HL-60 (cell line): ENCODE results near the gene NPC2.
A peak's percentile ranks its signal among the peaks of the same experiment; 100 is the strongest.

ENCODE experiments used
- DNase-seq, 2 experiments: peaks; one replicate each; pipeline ENCODE4 v3.0.0-alpha.2; 2010 to 2020; ENCODE audit warnings: low read depth in 1 of 2, low spot score in 1 of 2
- H3K27ac ChIP-seq: fragments of 250-450 bp; sonication (Bioruptor Pico); replicated peaks from 2 replicates; pipeline ENCODE4 v1.5.1; 2020; ENCODE audit warnings: mild to moderate bottlenecking, moderate library complexity
- H3K27me3 ChIP-seq: fragments of 250-450 bp; sonication (Bioruptor Pico); 2 replicates; pipeline ENCODE4 v1.5.1; 2021; ENCODE audit warnings: mild to moderate bottlenecking, moderate library complexity; ENCODE audit not compliant: insufficient read depth, poor library complexity, severe bottlenecking
- H3K4me3 ChIP-seq: replicated peaks from 2 replicates; pipeline ENCODE4 v1.5.1; 2011; ENCODE audit warnings: mild to moderate bottlenecking, control low read depth, low read length; ENCODE audit not compliant: insufficient read depth
- GABPA ChIP-seq: IDR thresholded peaks from 2 replicates; pipeline ENCODE4 v1.6.1; 2012; ENCODE audit warnings: low read depth
- POLR2AphosphoS5 ChIP-seq: IDR thresholded peaks from 2 replicates; pipeline ENCODE4 v1.6.1; 2012; ENCODE audit warnings: low read depth
- SPI1 ChIP-seq: IDR thresholded peaks from 2 replicates; pipeline ENCODE4 v1.6.1; 2012; ENCODE audit warnings: low read depth, mild to moderate bottlenecking, borderline replicate concordance
- long read RNA-seq: library from polyadenylated mRNA; unstranded; transcript quantifications from one replicate; pipeline ENCODE4 v2.0.0, GENCODE V29; 2020
- TF ChIP-seq, protein P1 (sequence below): IDR thresholded peaks from one replicate; pipeline ENCODE4 v1.5.1; 2011; ENCODE audit warnings: low read length, control low read depth, inconsistent platforms; ENCODE audit not compliant: insufficient read depth
- TF ChIP-seq, protein P2 (sequence below): IDR thresholded peaks from 2 replicates; pipeline ENCODE4 v1.6.1; 2012; ENCODE audit warnings: low read depth; ENCODE audit not compliant: insufficient replicate concordance

The NPC2 gene
- long read RNA-seq, transcript NPC2-207 (5 exons, 1,035 nt): major isoform, 76 of 82 reads
- long read RNA-seq, partial matches to known transcripts: 1 of 82 reads
- long read RNA-seq, other reads (novel, unspliced or antisense): 5 of 82 reads

GRCh38 chr14:74492776-74493342 is at the start of gene NPC2:
TSS of gene NPC2 (minus strand) at chr14:74493305. CDS start at chr14:74493274, 31 bp downstream.
- no peaks in the 10 kb centered on the region for H3K27me3 ChIP-seq
- TF ChIP-seq, protein P1, sequence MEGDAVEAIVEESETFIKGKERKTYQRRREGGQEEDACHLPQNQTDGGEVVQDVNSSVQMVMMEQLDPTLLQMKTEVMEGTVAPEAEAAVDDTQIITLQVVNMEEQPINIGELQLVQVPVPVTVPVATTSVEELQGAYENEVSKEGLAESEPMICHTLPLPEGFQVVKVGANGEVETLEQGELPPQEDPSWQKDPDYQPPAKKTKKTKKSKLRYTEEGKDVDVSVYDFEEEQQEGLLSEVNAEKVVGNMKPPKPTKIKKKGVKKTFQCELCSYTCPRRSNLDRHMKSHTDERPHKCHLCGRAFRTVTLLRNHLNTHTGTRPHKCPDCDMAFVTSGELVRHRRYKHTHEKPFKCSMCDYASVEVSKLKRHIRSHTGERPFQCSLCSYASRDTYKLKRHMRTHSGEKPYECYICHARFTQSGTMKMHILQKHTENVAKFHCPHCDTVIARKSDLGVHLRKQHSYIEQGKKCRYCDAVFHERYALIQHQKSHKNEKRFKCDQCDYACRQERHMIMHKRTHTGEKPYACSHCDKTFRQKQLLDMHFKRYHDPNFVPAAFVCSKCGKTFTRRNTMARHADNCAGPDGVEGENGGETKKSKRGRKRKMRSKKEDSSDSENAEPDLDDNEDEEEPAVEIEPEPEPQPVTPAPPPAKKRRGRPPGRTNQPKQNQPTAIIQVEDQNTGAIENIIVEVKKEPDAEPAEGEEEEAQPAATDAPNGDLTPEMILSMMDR: no peak
- TF ChIP-seq SPI1: no peak
- TF ChIP-seq, protein P2, sequence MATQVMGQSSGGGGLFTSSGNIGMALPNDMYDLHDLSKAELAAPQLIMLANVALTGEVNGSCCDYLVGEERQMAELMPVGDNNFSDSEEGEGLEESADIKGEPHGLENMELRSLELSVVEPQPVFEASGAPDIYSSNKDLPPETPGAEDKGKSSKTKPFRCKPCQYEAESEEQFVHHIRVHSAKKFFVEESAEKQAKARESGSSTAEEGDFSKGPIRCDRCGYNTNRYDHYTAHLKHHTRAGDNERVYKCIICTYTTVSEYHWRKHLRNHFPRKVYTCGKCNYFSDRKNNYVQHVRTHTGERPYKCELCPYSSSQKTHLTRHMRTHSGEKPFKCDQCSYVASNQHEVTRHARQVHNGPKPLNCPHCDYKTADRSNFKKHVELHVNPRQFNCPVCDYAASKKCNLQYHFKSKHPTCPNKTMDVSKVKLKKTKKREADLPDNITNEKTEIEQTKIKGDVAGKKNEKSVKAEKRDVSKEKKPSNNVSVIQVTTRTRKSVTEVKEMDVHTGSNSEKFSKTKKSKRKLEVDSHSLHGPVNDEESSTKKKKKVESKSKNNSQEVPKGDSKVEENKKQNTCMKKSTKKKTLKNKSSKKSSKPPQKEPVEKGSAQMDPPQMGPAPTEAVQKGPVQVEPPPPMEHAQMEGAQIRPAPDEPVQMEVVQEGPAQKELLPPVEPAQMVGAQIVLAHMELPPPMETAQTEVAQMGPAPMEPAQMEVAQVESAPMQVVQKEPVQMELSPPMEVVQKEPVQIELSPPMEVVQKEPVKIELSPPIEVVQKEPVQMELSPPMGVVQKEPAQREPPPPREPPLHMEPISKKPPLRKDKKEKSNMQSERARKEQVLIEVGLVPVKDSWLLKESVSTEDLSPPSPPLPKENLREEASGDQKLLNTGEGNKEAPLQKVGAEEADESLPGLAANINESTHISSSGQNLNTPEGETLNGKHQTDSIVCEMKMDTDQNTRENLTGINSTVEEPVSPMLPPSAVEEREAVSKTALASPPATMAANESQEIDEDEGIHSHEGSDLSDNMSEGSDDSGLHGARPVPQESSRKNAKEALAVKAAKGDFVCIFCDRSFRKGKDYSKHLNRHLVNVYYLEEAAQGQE: no peak
- TF ChIP-seq POLR2AphosphoS5: no peak
- TF ChIP-seq GABPA: no peak
- peak within 1 kb of the TSS; percentile 85 for H3K27ac ChIP-seq
- DNase-seq: no peak
- H3K4me3 ChIP-seq: peak within 1 kb of the TSS; percentile 80

DNA sequence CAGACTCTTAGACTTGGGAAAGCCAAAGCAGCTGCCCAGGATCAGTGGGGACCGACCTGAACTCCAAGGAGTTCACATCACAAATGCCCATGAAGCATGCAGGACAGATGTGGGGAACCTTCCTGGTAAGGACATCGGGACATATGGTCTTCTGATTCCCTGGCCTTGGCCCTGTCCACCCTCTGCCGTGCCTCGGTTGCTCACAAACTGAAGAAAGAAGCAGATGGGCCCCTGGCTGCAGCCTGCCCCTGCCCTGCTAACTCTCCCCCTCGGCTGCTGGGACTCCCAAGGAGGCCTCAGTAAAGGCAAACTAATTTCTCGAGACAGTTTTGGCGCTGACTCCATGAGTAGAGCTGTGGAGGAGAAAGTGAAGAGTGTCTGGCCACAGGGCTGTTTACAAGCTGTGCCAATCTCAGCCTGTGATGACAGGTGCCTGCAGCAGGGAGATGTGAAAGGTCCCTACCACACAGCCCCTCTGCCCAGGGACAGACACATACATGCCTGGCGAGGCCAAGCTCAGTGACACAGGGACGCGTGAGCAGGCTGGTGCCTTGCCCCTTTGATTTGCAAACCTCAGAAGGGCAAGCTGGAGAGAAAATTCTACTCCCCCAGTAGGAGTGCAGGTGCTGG is 49.1 kb upstream of the NPC2 start:
- TF ChIP-seq, protein P2: no peak
- no peak for TF ChIP-seq SPI1
- no peak for TF ChIP-seq POLR2AphosphoS5
- no peak for DNase-seq
- Histone ChIP-seq H3K27me3 (no peaks in the 10 kb centered on the region), H3K4me3 (no peak overlapping the region), H3K27ac (no peak overlapping the region)

DNA sequence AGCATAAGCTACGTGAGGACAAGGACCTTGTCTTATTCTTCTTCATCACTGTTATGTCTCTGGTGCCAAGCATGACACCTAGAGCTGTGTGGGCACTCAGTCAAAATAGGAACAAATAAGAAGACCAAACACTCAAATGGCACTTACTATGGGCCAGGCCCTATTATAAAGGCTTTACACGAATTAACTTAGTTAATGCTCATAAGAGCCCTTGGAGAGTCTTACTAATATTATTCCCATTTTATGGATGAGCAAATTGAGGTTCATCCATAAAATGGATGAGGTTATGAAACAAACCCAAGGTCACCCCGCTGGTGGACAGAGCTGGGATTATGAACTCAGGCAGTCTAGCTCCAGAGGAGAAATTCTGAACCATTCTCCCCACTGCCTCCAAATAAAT is 48.1 kb upstream of the NPC2 start:
- Histone ChIP-seq H3K4me3 (no peak overlapping the region), H3K27me3 (no peaks in the 10 kb centered on the region), H3K27ac (no peak overlapping the region)
- TF ChIP-seq SPI1 (no peak), POLR2AphosphoS5 (no peak), GABPA (no peak)
- TF ChIP-seq, protein P1: no peak
- TF ChIP-seq, protein P2: no peak
- no peak for DNase-seq
